Inferior parietal cortex (tissue), 1 donor: ENCODE results near the gene KLHL40.

Experiments used
- DNase-seq: peaks from one replicate; pipeline ENCODE4 v3.0.0-alpha.2; 2016; ENCODE audit errors: extremely low spot score

KLHL40 gene

GRCh38 chr3:42685363-42685881, at the start of gene KLHL40:
Gene KLHL40 (plus strand): TSS chr3:42685537. CDS start chr3:42685619, 82 bp downstream.
- DNase-seq = no peak

- DNase-seq = no peak
Measured at GRCh38 chr3:42637001-42637400, 48.3 kb upstream of the KLHL40 start.

GRCh38 chr3:42638339-42638842, 46.9 kb upstream of the KLHL40 start:
- DNase-seq = no peak

GRCh38 chr3:42639192-42639591, 46.1 kb upstream of the KLHL40 start:
- DNase-seq = no peak

- DNase-seq = no peak
Measured at GRCh38 chr3:42640129-42640528, 45.2 kb upstream of the KLHL40 start.

- no peak for DNase-seq
Measured at GRCh38 chr3:42640771-42641370, 44.5 kb upstream of the KLHL40 start.

- no peak for DNase-seq
Measured at GRCh38 chr3:42647821-42648459, 37.4 kb upstream of the KLHL40 start.

- no peak for DNase-seq
Measured at GRCh38 chr3:42649006-42649405, 36.3 kb upstream of the KLHL40 start.

GRCh38 chr3:42649783-42650182, 35.6 kb upstream of the KLHL40 start:
- no peak for DNase-seq

GRCh38 chr3:42651248-42652091, 33.9 kb upstream of the KLHL40 start:
- DNase-seq = no peak

- no peak for DNase-seq
Measured at GRCh38 chr3:42652251-42652610, 33.1 kb upstream of the KLHL40 start.

GRCh38 chr3:42652611-42653302, 32.6 kb upstream of the KLHL40 start:
- no peak for DNase-seq

- no peak for DNase-seq
Measured at GRCh38 chr3:42653303-42653559, 32.1 kb upstream of the KLHL40 start.

- DNase-seq = no peak
Measured at GRCh38 chr3:42653560-42654330, 31.6 kb upstream of the KLHL40 start, which contains the start of gene ZBTB47. Gene ZBTB47 (plus strand): TSS chr3:42653697. CDS start chr3:42658356, 4,659 bp downstream.

- peak; percentile 57 for DNase-seq
Measured at GRCh38 chr3:42654331-42655201, 30.8 kb upstream of the KLHL40 start.

- DNase-seq = no peak
Measured at GRCh38 chr3:42655331-42655888, 29.9 kb upstream of the KLHL40 start.

GRCh38 chr3:42655980-42656679, 29.2 kb upstream of the KLHL40 start:
- DNase-seq = no peak

- DNase-seq = no peak
Measured at GRCh38 chr3:42656680-42657610, 28.4 kb upstream of the KLHL40 start.
